NT2/D1 (cell line): ENCODE results near the gene ALPI.
A peak's percentile ranks its signal among the peaks of the same experiment; 100 is the strongest.

ENCODE experiments used
- SUZ12 ChIP-seq: IDR thresholded peaks from 2 replicates; pipeline ENCODE4 v1.6.1; 2011; ENCODE audit not compliant: insufficient read length, insufficient read depth; ENCODE audit errors: extremely low read depth
- YY1 ChIP-seq: IDR thresholded peaks from 2 replicates; pipeline ENCODE4 v1.6.1; 2011; ENCODE audit not compliant: insufficient read length, insufficient read depth
- ZNF274 ChIP-seq: IDR thresholded peaks from 2 replicates; pipeline ENCODE4 v1.6.1; 2011; ENCODE audit warnings: mild to moderate bottlenecking, low read depth, low read length

DNA sequence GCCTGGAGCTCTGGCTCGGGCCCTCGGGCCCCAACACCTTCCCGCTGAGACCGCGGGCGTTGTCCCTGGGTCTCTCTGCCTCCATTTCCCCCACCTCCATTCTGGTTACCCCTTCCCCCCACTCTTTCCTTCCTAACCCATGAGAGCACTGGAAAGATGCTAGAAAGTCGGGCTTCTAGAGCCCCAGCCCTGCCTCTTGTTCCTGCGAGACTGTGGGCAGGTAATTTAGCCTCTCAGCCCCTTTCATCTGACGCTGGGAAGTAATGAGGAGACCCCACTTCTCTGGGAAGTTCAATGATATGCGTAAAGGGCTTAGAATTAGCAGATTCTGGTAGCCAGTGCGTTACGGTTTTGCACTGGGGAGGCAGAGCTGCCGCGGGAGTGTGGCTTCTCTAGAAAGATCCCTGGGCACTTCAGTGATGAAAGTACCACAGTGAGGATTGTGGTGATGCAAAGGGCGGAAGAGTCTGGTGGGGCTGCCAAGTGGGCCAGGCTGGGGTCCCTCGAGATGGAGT is 47.9 kb downstream of the ALPI start:
- TF ChIP-seq YY1: no peak
- TF ChIP-seq ZNF274: no peak
- peak; percentile 28 for TF ChIP-seq SUZ12
